Tibial nerve (tissue), 3 donors: ENCODE data around the gene CDH4.

Experiments
- POLR2A ChIP-seq, 2 donors: fragments of 450-650 bp; IDR thresholded peaks; one replicate each; pipeline ENCODE4 v1.6.1; 2017; ENCODE audit warnings: antibody characterized with exemption in 2 of 2, mild to moderate bottlenecking in 2 of 2, moderate library complexity in 2 of 2
- TF ChIP-seq, protein P1 (sequence below), 5 experiments: fragments of 200-600 bp in 3 of 5; fragments of 450-650 bp in 2 of 5; sonication (generic) in 3 of 5; IDR thresholded peaks; one replicate each; pipeline ENCODE4 v1.5.1; 2016 to 2019; ENCODE audit warnings: antibody characterized with exemption in 5 of 5, mild to moderate bottlenecking in 3 of 5, moderate library complexity in 2 of 5

DNA sequence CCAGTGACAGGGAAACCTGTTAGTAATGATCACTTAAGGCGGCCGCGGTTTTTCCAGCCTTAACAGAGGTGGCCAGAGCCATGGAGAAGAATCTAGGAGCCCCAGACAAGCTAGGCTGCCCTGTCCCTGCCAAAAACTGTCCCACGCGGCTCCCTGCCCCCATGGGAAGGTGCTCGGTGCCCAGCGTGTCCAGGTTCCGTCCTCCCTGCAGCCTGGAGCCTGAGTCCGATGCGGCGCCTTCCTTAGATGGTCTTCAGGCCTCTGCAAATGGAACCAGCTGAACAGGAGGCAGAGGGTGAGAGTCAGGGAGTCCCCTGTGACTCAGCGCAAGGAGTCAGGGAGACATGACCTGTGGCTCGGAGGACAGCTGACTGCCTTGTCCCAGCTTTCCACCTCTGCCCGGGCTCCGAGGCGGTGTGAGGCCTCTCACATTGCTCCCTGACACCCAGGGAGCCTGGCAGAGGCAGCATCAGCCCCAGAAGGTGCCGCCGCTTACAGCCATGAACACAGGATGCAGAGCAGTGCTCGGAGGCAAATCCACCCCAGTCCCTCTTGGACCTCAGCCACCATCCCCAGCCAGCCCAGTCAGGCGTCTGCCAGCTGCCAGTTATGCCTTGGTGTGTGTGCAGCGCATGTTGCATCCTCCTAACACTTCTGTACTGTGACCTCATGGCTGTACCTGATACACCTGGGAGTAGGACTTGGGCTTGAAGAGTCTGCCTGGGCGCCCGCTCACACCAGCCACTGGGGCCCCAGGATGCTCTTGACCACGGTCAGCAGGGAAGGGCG lies 377.7 kb downstream of the CDH4 start:
- TF ChIP-seq, protein P1, sequence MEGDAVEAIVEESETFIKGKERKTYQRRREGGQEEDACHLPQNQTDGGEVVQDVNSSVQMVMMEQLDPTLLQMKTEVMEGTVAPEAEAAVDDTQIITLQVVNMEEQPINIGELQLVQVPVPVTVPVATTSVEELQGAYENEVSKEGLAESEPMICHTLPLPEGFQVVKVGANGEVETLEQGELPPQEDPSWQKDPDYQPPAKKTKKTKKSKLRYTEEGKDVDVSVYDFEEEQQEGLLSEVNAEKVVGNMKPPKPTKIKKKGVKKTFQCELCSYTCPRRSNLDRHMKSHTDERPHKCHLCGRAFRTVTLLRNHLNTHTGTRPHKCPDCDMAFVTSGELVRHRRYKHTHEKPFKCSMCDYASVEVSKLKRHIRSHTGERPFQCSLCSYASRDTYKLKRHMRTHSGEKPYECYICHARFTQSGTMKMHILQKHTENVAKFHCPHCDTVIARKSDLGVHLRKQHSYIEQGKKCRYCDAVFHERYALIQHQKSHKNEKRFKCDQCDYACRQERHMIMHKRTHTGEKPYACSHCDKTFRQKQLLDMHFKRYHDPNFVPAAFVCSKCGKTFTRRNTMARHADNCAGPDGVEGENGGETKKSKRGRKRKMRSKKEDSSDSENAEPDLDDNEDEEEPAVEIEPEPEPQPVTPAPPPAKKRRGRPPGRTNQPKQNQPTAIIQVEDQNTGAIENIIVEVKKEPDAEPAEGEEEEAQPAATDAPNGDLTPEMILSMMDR (IDR thresholded peaks at IDR 0.05), result no peak
- TF ChIP-seq POLR2A (IDR thresholded peaks at IDR 0.05), result no peak
